ENCODE measurements around the gene ZNF701. TPM values are rescaled to one million over a fixed set of nuclear protein-coding genes. Genes with fewer than 3 reads are reported as not detected.
"Not testable (repeated sequence)": the region's sequence is repeated elsewhere in the genome, so short reads cannot be mapped to it uniquely, and the experiment has no call there.

The ZNF701 gene
- total and polyA plus RNA-seq, 2 of the 8 experiments (the other 6 are each of a cell fraction or from before 2014, with no cell fraction given), result 4.9 to 18.7 TPM

DNA sequence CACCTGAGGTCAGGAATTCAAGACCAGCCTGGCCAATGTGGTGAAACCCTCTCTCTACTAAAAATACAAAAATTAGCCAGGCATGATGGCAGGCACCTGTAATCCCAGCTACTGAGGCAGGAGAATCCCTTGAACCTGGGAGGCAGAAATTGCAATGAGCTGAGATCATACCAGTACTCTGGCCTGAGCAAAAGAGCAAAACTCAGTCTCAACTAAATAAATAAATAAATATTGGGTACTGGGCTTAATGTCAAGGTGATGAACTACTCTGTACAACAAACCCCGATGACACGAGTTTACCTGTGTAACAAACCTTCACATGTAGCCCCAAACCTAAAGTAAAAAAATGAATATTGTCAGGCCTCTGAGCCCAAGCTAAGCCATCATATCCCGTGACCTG is 57.4 kb downstream of the ZNF701 start:
- H3K4me2 ChIP-seq (ENCODE audit: insufficient read depth in 1 of 2, low read depth in 2 of 2, low read length in 2 of 2); H2BK12ac ChIP-seq (ENCODE audit: low read depth, low read length); POLR2A ChIA-PET (ENCODE audit: partially characterized antibody); H2AK5ac ChIP-seq (ENCODE audit: low read depth, low read length); H2BK15ac ChIP-seq (ENCODE audit: low read length); H2BK20ac ChIP-seq (ENCODE audit: low read length); H3K27ac ChIP-seq (ENCODE audit: low read depth, low read length); H3K23ac ChIP-seq (ENCODE audit: insufficient read length); H3K79me2 ChIP-seq (ENCODE audit: control insufficient read depth in 1 of 2, insufficient read depth in 2 of 2, low read length in 2 of 2); H3K79me1 ChIP-seq (ENCODE audit: low read depth, low read length); H2AFZ ChIP-seq (ENCODE audit: low read length); H4K5ac ChIP-seq (ENCODE audit: insufficient read length, low read depth, low read length); H3K18ac ChIP-seq (ENCODE audit: extremely low read depth, low read length); H3K9me3 ChIP-seq (ENCODE audit: insufficient read depth in 2 of 2, low read depth in 1 of 2, low read length in 1 of 2); H2BK5ac ChIP-seq (ENCODE audit: low read depth, low read length); H3K56ac ChIP-seq (replicated peaks; ENCODE audit: insufficient read length, low read depth, low read length); H4K20me1 ChIP-seq (replicated peaks in 1 of 2; ENCODE audit: control insufficient read depth in 1 of 2, insufficient read depth in 2 of 2, low read length in 2 of 2); H3K4me1 ChIP-seq (replicated peaks in 1 of 4; ENCODE audit: control insufficient read depth in 3 of 4, insufficient read depth in 4 of 4, low read length in 3 of 4); H4K8ac ChIP-seq (ENCODE audit: extremely low read depth, insufficient read depth, low read length); H3K9ac ChIP-seq (replicated peaks in 1 of 4; ENCODE audit: extremely low read depth in 1 of 4, low read depth in 3 of 4, low read length in 3 of 4); DNase-seq (ENCODE audit: low read depth in 1 of 2, low spot score in 2 of 2); H3K4me3 ChIP-seq (ENCODE audit: extremely low read depth in 1 of 4, insufficient read depth in 2 of 4, low read depth in 3 of 4, low read length in 4 of 4); H3K14ac ChIP-seq (ENCODE audit: insufficient read length); H4K91ac ChIP-seq (replicated peaks; ENCODE audit: insufficient read length, low read length); H2BK120ac ChIP-seq (replicated peaks; ENCODE audit: low read depth, low read length); H3K23me2 ChIP-seq (ENCODE audit: low read depth, low read length); H3K27me3 ChIP-seq (replicated peaks in 1 of 4; ENCODE audit: control insufficient read depth in 3 of 4, extremely low read depth in 1 of 4, insufficient read depth in 3 of 4, low read length in 3 of 4); H3K4ac ChIP-seq (replicated peaks; ENCODE audit: insufficient read length, low read depth, low read length); FAIRE-seq: not testable (repeated sequence)
- CTCF ChIA-PET (ENCODE audit: partially characterized antibody), result interaction anchor here (0.6 kb wide), 1 partner anchor 33 kb away, joined by 3 read pairs; no protein-coding TSS in a partner anchor
- WGBS, 2 experiments (ENCODE audit: extremely low coverage in 1 of 2, insufficient coverage in 1 of 2, insufficient read length in 1 of 2, insufficient replicate concordance in 2 of 2, low coverage in 1 of 2, low lambda C conversion rate in 2 of 2, missing lambda C conversion rate in 1 of 2), result 61% methylated on average over 3 of the region's 3 CpGs; no CpG with 5 or more reads in 1 of the 2 experiments
- H3K36me3 ChIP-seq (ENCODE audit: control insufficient read depth in 2 of 4, insufficient read depth in 4 of 4, low read length in 3 of 4), result peaks cover 0 to 36% (median 7%) of the 10 kb centered on the region in 4 experiments; a peak in 4 of 8 replicates
